B cell (primary cell): ENCODE measurements around the gene HOXA4.

Experiments used
- EZH2 ChIP-seq: IDR thresholded peaks from 2 replicates; pipeline ENCODE4 v1.6.1; 2012; ENCODE audit warnings: borderline replicate concordance, low read depth, mild to moderate bottlenecking, moderate library complexity, low read length; ENCODE audit not compliant: insufficient read depth, poor library complexity, severe bottlenecking
- TF ChIP-seq, protein P1 (sequence below): fragments of 200-600 bp; IDR thresholded peaks from one replicate; pipeline ENCODE4 v1.8.0; 2022; ENCODE audit warnings: antibody characterized with exemption, mild to moderate bottlenecking

DNA sequence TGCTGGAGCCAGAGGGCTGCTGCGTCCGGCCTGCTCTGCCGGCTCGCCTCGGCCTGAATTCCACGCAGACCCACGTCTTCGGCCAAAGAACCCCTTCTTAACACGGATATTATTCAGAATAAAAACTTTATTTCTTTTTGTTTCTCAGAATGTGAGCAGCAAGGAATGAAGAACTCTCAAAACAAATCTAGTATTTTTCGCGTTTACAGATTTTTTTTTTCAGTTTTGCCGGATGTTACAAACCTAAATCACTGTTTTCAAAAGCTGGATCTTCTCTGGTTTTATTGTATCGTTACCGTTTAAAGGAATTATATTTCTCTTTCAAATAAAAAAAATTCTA, 23.7 kb downstream of the HOXA4 start:
- TF ChIP-seq, protein P1, sequence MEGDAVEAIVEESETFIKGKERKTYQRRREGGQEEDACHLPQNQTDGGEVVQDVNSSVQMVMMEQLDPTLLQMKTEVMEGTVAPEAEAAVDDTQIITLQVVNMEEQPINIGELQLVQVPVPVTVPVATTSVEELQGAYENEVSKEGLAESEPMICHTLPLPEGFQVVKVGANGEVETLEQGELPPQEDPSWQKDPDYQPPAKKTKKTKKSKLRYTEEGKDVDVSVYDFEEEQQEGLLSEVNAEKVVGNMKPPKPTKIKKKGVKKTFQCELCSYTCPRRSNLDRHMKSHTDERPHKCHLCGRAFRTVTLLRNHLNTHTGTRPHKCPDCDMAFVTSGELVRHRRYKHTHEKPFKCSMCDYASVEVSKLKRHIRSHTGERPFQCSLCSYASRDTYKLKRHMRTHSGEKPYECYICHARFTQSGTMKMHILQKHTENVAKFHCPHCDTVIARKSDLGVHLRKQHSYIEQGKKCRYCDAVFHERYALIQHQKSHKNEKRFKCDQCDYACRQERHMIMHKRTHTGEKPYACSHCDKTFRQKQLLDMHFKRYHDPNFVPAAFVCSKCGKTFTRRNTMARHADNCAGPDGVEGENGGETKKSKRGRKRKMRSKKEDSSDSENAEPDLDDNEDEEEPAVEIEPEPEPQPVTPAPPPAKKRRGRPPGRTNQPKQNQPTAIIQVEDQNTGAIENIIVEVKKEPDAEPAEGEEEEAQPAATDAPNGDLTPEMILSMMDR = no peak
- no peak for TF ChIP-seq EZH2
